CD8-positive, alpha-beta memory T cell (primary cell): Measurements from ENCODE around the gene NDUFS6. TPM values are rescaled to one million over a fixed set of nuclear protein-coding genes. Genes with fewer than 3 reads are reported as not detected.

Experiments used
- polyA plus RNA-seq: library from polyadenylated mRNA; unstranded; fragments of 300-500 nt; fragmentation: Illumina TruSeq; gene quantifications from one replicate; pipeline ENCODE4 v1.2.3, GENCODE V29; 2021
- total RNA-seq, 2 experiments: library from RNA; stranded (reverse); gene quantifications; one replicate each; pipeline ENCODE4 v1.2.3, GENCODE V29; 2021

The NDUFS6 gene
- total and polyA plus RNA-seq, 3 experiments from 2014 or later: 43.4 to 83.7 (median 44.2) TPM

Other genes starting within 250 kb of the NDUFS6 start
- gene MRPL36, start 1.6 kb upstream of the NDUFS6 start, total RNA-seq: 10 to 100 TPM; 95.4 to 97.3 TPM
- 80.1 TPM for gene MRPL36, start 1.6 kb upstream of the NDUFS6 start, polyA plus RNA-seq
- not detected for gene IRX4, start 81.5 kb downstream of the NDUFS6 start, total RNA-seq
- gene IRX4, start 81.5 kb downstream of the NDUFS6 start, polyA plus RNA-seq: not detected